ES-I3 (cell line): Measurements from ENCODE around the gene APEH.

Experiments used
- H3K36me3 ChIP-seq: 2 replicates; pipeline ENCODE4 v1.6.1; 2013; ENCODE audit warnings: mild to moderate bottlenecking, low read length, control low read depth, moderate library complexity; ENCODE audit not compliant: insufficient read depth
- H3K4me1 ChIP-seq: 2 replicates; pipeline ENCODE4 v1.6.1; 2013; ENCODE audit warnings: mild to moderate bottlenecking, control low read depth, low read length; ENCODE audit not compliant: insufficient read depth
- H3K9ac ChIP-seq: 2 replicates; pipeline ENCODE4 v1.6.1; 2013; ENCODE audit warnings: low read depth, mild to moderate bottlenecking, low read length, moderate library complexity
- H3K9me3 ChIP-seq: 2 replicates; pipeline ENCODE4 v1.6.1; 2013; ENCODE audit warnings: mild to moderate bottlenecking, low read length, moderate library complexity; ENCODE audit not compliant: control insufficient read depth, insufficient read depth

The APEH gene

GRCh38 chr3:49641921-49642707 lies 32.0 kb upstream of the APEH start:
- H3K9me3 ChIP-seq: no peaks in the 10 kb centered on the region
- no peak overlapping the region for H3K9ac ChIP-seq
- peaks cover 6% of the 10 kb centered on the region; the same call in 1 of the 2 replicates for H3K4me1 ChIP-seq
- no peaks in the 10 kb centered on the region for H3K36me3 ChIP-seq

- H3K9ac ChIP-seq: no peak overlapping the region
- no peaks in the 10 kb centered on the region for H3K36me3 ChIP-seq
- H3K4me1 ChIP-seq: peaks cover 10% of the 10 kb centered on the region; the same call in 1 of the 2 replicates
- no peaks in the 10 kb centered on the region for H3K9me3 ChIP-seq
These were observed 31.4 kb upstream of the APEH start for GRCh38 chr3:49642708-49643145.

GRCh38 chr3:49644684-49645083 lies 29.5 kb upstream of the APEH start:
- Histone ChIP-seq H3K9me3 (no peaks in the 10 kb centered on the region), H3K4me1 (peaks cover 6% of the 10 kb centered on the region; the same call in 1 of the 2 replicates), H3K9ac (no peak overlapping the region), H3K36me3 (no peaks in the 10 kb centered on the region)

- H3K36me3 ChIP-seq: no peaks in the 10 kb centered on the region
- H3K9ac ChIP-seq: no peak overlapping the region
- no peaks in the 10 kb centered on the region for H3K9me3 ChIP-seq
- peaks cover 6% of the 10 kb centered on the region; the same call in 1 of the 2 replicates for H3K4me1 ChIP-seq
These were observed 27.9 kb upstream of the APEH start for GRCh38 chr3:49646236-49646635.

- Histone ChIP-seq H3K36me3 (no peaks in the 10 kb centered on the region), H3K9ac (no peak overlapping the region), H3K9me3 (no peaks in the 10 kb centered on the region), H3K4me1 (peaks cover 6% of the 10 kb centered on the region; the same call in 1 of the 2 replicates)
These were observed 26.4 kb upstream of the APEH start for GRCh38 chr3:49647741-49648140.

- Histone ChIP-seq H3K9ac (no peak overlapping the region), H3K9me3 (no peaks in the 10 kb centered on the region), H3K36me3 (no peaks in the 10 kb centered on the region), H3K4me1 (peaks cover 6% of the 10 kb centered on the region; the same call in 1 of the 2 replicates)
These were observed 25.7 kb upstream of the APEH start for GRCh38 chr3:49648354-49649019.

GRCh38 chr3:49649576-49649975 lies 24.6 kb upstream of the APEH start:
- no peak overlapping the region for H3K9ac ChIP-seq
- H3K9me3 ChIP-seq: no peaks in the 10 kb centered on the region
- H3K4me1 ChIP-seq: peaks cover 6% of the 10 kb centered on the region; the same call in 1 of the 2 replicates
- no peaks in the 10 kb centered on the region for H3K36me3 ChIP-seq

GRCh38 chr3:49650177-49650576 lies 24.0 kb upstream of the APEH start:
- peaks cover 6% of the 10 kb centered on the region; the same call in 1 of the 2 replicates for H3K4me1 ChIP-seq
- no peak overlapping the region for H3K9ac ChIP-seq
- H3K9me3 ChIP-seq: no peaks in the 10 kb centered on the region
- H3K36me3 ChIP-seq: no peaks in the 10 kb centered on the region

- Histone ChIP-seq H3K9me3 (no peaks in the 10 kb centered on the region), H3K4me1 (peaks cover 6% of the 10 kb centered on the region; the same call in 1 of the 2 replicates), H3K9ac (no peak overlapping the region), H3K36me3 (no peaks in the 10 kb centered on the region)
These were observed 23.5 kb upstream of the APEH start for GRCh38 chr3:49650637-49651036.

GRCh38 chr3:49652218-49652902 lies 21.8 kb upstream of the APEH start:
- Histone ChIP-seq H3K4me1 (peaks cover 5% of the 10 kb centered on the region; the same call in 1 of the 2 replicates), H3K9ac (no peak overlapping the region)

GRCh38 chr3:49652903-49653415 lies 21.2 kb upstream of the APEH start:
- H3K4me1 ChIP-seq: no peaks in the 10 kb centered on the region; the same call in 1 of the 2 replicates
- no peaks in the 10 kb centered on the region for H3K36me3 ChIP-seq
- H3K9me3 ChIP-seq: no peaks in the 10 kb centered on the region
- no peak overlapping the region for H3K9ac ChIP-seq

More at GRCh38 chr3:49652218-49652902, 21.8 kb upstream of the APEH start:
- Histone ChIP-seq H3K9me3 (no peaks in the 10 kb centered on the region), H3K36me3 (no peaks in the 10 kb centered on the region)

- no peaks in the 10 kb centered on the region for H3K9me3 ChIP-seq
- no peaks in the 10 kb centered on the region for H3K36me3 ChIP-seq
- H3K9ac ChIP-seq: no peak overlapping the region
- H3K4me1 ChIP-seq: no peaks in the 10 kb centered on the region; the same call in 1 of the 2 replicates
These were observed 20.5 kb upstream of the APEH start for GRCh38 chr3:49653621-49654020.

- Histone ChIP-seq H3K9ac (no peak overlapping the region), H3K4me1 (no peaks in the 10 kb centered on the region; the same call in 1 of the 2 replicates), H3K9me3 (no peaks in the 10 kb centered on the region), H3K36me3 (no peaks in the 10 kb centered on the region)
These were observed 19.9 kb upstream of the APEH start for GRCh38 chr3:49654176-49654825.
